ENCODE results near the gene GATAD2B.
A peak's percentile ranks its signal among the peaks of the same experiment; 100 is the strongest.
"Not testable (repeated sequence)": the region's sequence is repeated elsewhere in the genome, so short reads cannot be mapped to it uniquely, and the experiment has no call there.

The GATAD2B gene

GRCh38 chr1:153882296-153882912, 40.4 kb downstream of the GATAD2B start:
- DNase-seq, result no peak

- peak; percentile 83 for DNase-seq
Measured at GRCh38 chr1:153881751-153882150, 41.0 kb downstream of the GATAD2B start.

DNA sequence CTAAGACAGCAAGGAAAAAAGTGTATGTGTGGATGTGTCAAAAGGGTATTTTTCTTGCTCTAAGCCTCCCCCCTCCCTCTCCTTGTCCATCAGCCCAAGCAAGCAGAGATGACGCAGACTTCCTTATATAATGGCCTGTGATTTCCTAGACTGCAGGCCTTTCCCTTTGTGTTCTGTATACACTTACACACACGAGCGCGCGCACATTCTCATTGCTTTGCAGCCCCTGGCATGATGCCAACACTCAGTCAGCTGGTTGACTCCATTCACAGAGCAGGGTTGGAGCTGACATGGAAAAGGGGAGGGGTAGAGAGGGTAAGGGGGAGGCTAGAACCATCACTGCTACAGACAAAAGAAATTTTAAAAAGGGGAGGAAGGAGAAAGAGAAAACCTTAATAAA, 41.8 kb downstream of the GATAD2B start:
- peak; percentile 99 for DNase-seq

- DNase-seq, result no peak
Measured at GRCh38 chr1:153880024-153880423, 42.7 kb downstream of the GATAD2B start.

- DNase-seq, result no peak
Measured at GRCh38 chr1:153877112-153877511, 45.7 kb downstream of the GATAD2B start.

DNA sequence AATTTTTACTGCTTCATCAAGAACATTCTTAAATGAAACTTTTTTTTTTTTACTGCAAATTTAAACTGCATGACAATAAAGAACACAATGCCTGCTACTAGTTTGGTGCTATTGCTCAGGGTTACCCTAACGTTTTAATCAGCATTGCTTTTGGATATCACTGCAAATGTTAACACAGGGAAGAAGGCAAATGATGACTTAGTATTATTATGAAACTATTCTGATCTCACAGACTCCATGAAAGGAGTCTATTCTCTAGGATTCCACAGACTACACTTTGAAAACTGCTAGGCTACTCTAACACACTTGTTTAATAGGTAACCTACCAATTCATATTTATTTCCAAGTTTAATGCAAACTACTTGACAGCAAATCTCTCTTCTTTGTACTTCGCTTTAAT, 49.8 kb downstream of the GATAD2B start:
- no peak for DNase-seq

DNA sequence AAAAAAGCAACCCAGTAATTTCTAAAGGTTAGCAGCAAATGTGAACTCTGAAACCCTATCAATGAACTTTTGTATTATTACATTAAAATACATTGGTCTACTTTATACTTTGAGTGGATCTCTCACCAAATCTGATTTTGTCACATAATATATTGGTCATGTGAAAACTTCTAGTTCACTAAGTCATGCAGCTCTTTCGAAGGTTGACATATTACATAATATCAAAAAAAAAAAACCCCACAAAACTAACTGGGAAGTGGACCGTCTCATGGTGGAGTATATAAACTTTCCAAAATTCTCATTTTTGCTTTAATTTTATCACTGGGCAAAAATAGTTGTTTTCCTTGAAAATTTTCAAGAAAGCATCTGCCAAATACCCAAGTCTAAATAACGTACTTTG, 50.4 kb downstream of the GATAD2B start:
- no peak for DNase-seq

DNA sequence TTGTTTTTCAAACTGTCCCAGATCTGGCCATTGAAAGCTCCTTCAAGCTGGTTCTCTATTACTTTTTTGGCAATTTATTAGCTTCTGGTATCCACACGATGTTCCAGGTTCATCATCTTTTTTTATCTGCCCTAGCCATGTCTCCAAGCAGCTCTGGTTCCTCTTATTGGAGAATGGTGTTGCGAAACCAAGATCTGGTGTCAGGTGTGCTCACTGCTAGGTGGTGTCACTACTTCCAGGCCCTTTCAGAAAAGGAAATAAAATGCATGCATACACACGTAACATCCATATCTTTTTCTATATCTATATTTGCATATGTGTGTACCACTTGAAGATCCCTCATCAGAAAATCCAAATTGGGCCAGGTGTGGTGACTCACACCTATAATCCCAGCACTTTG, 53.3 kb downstream of the GATAD2B start:
- no peak for DNase-seq

DNA sequence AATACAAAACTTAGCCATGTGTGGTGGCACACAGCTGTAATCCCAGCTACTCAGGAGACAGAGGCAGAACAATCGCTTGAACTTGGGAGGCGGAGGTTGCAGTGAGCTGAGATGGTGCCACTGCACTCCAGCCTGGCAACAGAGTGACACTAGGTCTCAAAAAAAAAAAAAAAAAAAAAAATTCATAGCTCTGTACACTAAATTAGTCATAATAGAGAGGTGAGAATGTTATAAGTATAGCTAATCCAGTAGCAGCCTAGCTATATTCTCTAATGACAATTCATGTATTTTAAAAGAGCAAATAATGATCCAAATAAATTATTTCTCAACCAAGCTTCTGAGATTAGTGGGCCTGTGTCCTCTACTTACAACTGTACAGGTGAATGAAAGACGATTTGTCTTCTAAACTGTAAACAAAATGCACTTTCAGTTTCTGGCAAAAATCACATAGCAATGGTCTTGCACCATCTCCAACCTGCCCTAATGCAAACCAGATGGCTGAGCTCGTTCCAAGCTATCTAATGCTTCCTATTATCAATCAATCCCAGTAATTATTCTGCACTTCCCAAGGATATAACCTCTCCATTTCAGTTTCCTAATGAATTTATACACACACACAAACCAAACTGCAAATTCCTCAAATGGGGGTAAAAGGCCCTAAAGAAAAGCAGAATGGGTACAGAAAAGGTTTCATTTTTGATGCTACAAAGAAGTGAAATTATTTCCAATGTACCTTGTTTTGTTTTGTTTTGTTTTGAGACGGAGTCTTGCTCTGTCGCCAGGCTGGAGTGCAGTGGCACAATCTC, 56.5 kb downstream of the GATAD2B start:
- DNase-seq, result no peak

- DNase-seq, result no peak
Measured at GRCh38 chr1:153860285-153860684, 62.5 kb downstream of the GATAD2B start.

DNA sequence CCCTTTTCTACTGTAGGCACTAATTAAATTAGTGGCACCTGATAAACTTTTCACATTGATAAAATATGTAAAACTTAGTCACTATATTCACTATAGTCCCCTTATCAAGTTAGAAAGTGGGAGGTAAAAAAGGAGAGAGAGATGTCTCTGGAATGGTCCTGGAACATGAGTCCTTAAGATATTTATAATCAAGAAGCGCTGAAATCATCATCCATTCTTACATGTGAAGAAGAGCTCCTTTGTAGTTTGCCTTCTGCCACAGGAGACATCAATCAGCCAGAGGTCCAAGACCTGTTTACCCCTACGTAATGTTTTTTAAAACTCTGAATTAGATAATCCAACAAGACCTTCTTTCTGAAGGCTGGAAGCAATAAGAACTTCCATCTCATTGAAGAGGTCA, 65.3 kb downstream of the GATAD2B start:
- no peak for DNase-seq

DNA sequence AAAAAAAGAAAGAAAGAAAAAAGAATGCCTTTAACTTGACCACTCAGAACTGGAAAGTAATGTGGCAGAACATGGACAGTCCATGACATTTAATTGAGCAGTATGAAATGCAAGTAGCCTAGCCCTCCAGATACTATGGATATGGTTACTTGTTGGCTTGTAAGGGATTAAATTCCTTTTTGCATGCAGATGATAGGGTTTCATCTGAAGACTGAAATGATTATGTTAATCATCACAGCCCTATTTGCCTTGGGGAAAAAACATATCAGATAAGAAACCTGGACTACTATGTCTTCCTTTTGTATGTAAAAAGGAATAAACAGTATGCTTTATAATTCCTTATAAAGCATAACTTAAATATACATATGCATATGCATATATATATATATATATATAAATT, 66.0 kb downstream of the GATAD2B start:
- no peak for DNase-seq

GRCh38 chr1:153852170-153852569, 70.6 kb downstream of the GATAD2B start:
- DNase-seq, result no peak

GRCh38 chr1:153849487-153850185, 73.1 kb downstream of the GATAD2B start:
- no peak for DNase-seq

DNA sequence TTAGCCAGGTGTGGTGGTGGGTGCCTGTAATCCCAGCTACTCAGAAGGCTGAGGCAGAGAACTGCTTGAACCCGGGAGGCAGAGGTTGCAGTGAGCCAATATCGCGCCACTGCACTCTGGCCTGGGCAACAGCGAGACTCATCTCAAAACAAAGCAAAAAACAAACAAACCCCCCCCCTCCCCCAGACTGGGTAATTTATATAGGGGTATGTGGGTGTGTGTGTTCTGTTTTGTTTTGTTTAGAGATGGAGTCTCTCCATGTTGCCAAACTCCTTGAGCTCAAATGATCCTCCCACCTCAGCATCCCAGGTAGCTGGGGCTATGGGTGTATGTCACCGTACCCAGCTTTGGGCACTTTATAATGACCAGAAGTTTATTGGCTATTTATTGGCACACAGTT, 74.0 kb downstream of the GATAD2B start:
- DNase-seq, result no peak

DNA sequence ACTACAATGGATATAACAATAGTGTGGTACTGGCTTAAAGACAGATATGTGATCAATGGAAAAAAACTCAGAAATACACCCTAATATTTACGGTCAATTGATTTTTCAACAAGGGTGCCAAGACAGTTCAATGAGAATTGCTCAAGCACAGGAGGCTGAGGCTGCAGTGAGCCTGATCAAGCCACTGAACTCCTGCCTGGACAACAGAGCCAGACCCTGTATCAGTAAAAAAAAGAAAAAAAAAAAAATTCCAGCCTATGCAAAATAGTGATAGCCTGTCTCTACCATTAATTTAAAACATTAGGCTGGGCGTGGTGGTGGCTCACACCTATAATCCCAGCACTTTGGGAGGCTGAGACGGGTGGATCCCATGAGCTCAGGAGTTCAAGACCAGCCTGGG, 77.6 kb downstream of the GATAD2B start:
- DNase-seq, result no peak

DNA sequence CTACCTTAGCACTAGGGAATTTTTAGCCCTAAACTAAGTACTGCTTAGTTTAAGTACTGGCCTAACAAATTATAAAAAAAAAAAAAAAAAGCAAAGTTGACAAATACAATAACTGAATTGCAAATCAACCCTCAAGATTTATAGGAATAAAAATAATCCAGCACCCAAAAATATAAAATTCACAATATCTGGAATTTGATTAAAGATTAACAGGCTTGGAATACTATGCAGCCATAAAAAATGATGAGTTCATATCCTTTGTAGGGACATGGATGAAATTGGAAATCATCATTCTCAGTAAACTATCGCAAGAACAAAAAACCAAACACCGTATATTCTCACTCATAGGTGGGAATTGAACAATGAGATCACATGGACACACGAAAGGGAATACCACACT, 78.4 kb downstream of the GATAD2B start:
- DNase-seq, result not testable (repeated sequence)

GRCh38 chr1:153842006-153842471, 80.7 kb downstream of the GATAD2B start:
- peak; percentile 63 for DNase-seq

DNA sequence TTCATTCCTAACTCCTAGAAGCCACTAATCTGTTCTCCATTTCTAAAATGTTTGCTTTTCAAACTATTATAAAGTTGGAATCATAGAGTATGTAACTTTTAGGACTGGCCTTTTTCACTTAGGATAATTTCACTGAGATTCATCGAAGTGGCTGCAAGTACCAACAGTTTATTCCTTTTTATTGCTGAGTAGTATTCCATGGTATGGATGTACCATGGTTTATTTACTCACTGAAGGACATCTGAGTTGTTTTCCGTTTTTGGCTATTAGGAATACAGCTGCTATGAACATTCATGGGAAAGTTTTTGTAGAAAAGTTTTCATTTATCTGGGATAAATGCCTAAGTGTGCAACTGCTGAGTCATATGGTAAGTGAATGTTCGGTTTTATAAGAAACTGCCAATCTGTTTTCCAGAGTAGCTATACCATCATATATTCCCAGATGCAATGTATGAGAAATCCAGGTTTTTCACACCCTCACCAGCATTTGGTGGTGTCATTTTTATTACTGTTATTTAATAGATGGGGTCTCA, 81.2 kb downstream of the GATAD2B start:
- DNase-seq, result no peak

- not testable (repeated sequence) for DNase-seq
Measured at GRCh38 chr1:153840774-153841173, 82.0 kb downstream of the GATAD2B start.

DNA sequence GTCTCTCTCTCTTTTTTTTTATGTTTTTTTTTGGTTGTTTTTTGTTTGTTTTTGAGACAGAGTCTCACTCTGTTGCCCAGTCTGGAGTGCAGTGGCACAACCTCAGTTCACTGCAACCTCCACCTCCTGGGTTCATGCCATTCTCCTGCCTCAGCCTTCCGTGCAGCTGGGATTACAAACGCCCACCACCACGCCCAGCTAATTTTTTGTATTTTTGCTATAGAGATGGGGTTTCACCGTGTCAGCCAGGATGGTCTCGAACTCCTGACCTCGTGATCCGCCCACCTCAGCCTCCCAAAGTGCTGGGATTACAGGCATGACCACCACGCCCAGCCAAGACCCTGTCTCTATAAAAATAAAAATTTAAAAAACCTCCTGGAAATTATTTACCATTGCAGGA, 88.8 kb downstream of the GATAD2B start:
- DNase-seq, result not testable (repeated sequence)

- no peak for DNase-seq
Measured at GRCh38 chr1:153833171-153833570, 89.6 kb downstream of the GATAD2B start.

- DNase-seq, result no peak
Measured at GRCh38 chr1:153832293-153832692, 90.5 kb downstream of the GATAD2B start.

DNA sequence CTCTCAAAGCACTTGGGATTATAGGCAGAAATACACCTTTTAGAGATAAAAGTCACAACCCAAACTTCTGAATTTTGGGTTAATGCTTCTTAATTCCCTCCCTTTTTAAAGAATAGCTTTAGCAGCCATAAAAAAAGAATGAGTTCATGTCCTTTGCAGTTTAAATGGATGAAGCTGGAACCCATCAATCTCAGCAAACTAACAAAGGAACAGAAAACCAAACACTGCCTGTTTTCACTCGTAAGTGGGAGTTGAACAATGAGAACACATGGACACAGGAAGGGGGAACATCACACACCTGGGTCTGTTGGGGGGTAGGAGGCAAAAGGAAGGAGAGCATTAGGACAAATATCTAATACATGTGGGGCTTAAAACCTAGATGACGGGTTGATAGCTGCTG, 91.7 kb downstream of the GATAD2B start:
- DNase-seq, result no peak
